GM19397 (cell line): ENCODE results near the gene EFNA2.

Experiments
- ATAC-seq: cut with Tn5 transposase; IDR thresholded peaks from one replicate; pipeline ENCODE4 v1.9.1; 2021; ENCODE audit warnings: mild to moderate bottlenecking, moderate library complexity; ENCODE audit not compliant: unreplicated experiment

Gene EFNA2

GRCh38 chr19:1271528-1272422 is 13.9 kb upstream of the EFNA2 start:
- no peak for ATAC-seq

GRCh38 chr19:1272423-1273262 is 13.0 kb upstream of the EFNA2 start:
- ATAC-seq, result no peak

- ATAC-seq, result no peak
These were observed 12.2 kb upstream of the EFNA2 start for GRCh38 chr19:1273263-1274041.

DNA sequence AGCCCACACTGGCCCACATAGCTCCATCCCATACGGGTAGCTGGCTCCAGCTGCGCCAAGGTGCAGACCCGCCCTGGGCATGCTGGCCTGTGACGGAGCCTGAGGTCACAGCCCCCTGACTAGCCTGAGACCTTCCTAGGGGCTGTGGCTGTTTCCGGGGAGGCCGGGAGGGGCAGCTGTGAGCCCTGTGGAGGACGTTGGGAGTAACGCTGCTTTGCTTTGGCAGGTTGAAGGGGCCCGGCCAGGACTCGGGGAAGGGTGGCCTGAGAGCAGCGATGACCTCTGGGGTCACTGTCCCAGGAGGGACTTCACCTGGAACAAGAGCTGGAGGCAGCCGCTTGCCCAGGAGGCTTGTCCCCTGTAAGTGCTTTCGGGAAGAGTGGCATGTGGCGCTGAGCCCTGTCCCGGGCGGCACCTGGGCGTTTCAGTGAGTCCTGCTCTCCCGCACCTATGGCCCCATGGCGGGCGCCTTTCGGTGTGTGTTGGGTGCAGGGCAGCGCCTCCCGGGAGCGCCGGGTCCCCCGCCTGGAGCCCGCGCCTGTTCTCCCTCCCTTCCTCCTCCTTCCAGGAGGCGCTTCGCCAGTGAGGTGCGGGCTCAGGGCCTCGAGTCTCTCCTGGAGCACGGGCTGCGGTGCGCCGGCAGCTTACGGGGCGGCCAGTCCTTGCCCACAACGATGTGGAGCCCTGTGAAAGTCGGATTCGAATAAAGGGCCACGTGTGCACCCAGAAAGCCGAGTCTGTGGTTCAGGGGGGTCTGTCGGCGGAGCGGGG is 11.4 kb upstream of the EFNA2 start:
- ATAC-seq, result no peak

DNA sequence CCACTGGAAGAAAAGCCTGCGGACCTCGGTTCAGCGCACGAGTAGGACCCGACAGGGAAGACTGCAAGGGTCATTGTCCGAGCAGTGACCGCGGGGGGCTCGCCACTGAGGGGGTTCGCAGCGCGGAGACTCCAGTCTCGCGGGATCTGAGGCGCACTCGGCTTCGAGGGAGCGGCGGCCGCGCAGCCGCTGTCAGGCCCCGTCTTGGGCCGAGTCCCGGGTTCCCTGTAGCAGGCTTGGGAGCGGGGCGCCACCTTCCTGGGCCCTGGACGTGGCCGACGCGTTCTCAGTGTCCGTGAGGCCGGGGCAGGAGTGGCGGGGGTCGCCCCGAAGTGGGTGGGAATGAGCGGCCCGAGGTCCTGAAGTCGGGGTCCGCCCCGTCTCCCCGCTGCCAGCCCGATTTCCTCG is 10.8 kb upstream of the EFNA2 start:
- ATAC-seq, result no peak

DNA sequence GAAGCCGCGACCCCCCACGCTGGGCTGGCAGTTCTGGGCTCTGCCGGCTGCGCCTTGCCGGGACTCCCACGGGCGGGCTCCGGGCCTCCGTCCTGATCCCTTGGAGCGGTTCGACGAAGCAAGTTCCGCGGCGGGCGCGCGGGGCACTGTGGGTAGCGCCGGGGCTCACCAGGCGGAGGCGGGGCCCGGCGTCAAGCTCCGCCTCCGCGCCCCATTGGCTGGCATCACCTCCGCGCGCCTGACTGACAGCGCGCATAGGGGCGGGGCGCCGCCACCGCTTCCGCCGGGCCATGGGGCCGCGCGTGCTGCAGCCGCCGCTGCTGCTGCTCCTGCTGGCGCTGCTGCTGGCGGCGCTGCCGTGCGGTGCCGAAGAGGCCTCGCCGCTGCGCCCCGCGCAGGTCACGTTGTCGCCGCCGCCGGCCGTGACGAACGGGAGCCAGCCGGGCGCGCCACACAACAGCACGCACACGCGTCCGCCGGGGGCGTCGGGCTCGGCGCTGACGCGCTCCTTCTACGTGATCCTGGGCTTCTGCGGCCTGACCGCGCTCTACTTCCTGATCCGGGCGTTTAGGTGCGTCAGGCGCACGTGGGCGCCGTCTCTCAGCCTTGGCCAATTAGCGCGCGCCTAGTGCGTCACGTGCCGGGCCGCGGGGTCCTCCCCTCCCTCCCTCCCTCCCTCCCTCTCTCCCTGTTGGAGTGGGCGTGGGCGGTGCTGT is 10.3 kb upstream of the EFNA2 start, which contains the start of gene FAM174C:
Gene FAM174C, plus strand, starts transcription at position 271 of the 716 bp plus-strand sequence. Its CDS starts 20 bp downstream, at position 291.
- peak; percentile 75 for ATAC-seq

DNA sequence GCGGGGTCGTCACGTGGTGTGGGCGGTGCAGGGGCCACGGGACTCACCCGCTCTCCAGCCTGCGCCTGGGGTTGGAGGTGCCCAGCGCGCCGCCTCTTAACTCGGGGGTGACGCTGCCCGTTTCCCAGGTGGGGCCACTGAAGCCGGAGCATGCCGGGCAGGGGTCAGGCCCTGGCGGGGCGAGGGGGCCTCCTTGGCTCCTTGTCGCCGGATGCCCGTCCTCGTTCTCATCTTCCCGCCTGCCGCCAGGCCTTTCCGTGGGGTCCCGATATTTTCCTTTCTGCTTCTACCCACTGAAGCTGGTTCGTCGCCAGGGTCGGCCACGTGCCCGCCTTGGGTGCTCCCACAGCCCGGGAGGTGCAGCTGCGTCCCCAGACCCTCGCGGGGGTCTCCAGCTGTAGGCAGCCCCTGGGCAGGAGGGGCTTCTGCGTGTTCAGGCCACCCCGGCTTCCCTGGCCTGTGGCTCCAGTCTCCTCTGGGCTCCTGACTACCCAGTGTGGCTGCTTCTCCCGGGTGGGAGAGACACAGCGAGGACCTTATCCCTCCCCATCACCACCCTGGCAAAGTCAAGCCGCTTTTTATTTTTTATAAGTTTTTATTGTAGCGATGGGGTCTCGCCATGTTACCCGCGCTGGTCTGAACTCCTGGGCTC is 9.6 kb upstream of the EFNA2 start:
- no peak for ATAC-seq

- no peak for ATAC-seq
These were observed 9.0 kb upstream of the EFNA2 start for GRCh38 chr19:1276628-1277022.

GRCh38 chr19:1277061-1277460 is 8.6 kb upstream of the EFNA2 start:
- no peak for ATAC-seq

- no peak for ATAC-seq
These were observed 7.6 kb upstream of the EFNA2 start for GRCh38 chr19:1278074-1278473.

DNA sequence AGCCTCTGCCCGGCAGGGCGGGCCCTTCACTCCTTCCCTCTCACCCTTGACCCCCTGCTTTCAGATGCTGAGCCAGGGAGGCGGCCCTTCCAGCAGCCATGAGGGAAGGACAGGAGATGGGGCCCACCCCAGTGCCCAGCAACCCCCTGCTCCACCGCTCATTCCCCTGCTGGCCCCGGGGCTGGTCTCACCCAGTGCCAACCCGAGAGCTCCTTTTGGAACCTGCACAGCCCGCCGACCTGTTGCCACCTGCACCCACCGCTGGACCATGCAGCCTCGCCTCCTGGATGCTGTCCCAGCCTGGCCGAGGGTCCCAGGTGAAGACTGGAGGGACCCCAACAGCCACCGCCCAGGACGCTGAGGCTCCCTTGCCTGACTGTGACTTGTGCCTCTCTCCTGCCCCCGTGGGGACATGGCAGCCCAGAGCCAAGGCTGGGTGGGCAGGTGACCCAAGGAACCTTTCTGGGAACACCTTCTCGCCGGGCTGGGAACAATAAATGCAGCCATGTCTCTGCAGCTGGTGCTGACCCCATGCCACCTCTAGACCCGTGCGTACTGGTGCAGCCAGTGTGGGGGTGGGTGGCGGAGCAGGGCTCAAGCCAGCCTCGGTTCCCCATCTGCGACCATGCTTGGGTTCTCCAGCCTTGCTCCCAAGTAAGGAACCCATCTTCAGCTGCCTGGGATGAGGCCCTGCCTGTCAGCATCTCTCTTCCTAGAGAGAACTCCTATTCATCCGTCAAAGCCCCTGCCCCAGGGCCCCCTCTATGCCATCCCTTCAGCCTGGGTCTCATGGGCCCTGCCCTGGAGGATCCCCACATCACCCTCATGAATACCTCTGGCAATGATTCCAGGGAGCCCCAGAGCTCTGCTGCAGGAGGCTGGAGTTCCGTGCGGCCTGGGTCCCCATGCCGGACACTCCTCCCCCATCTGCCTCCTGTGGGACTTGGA is 6.7 kb upstream of the EFNA2 start:
- ATAC-seq, result no peak

GRCh38 chr19:1279782-1280341 is 5.8 kb upstream of the EFNA2 start:
- no peak for ATAC-seq

DNA sequence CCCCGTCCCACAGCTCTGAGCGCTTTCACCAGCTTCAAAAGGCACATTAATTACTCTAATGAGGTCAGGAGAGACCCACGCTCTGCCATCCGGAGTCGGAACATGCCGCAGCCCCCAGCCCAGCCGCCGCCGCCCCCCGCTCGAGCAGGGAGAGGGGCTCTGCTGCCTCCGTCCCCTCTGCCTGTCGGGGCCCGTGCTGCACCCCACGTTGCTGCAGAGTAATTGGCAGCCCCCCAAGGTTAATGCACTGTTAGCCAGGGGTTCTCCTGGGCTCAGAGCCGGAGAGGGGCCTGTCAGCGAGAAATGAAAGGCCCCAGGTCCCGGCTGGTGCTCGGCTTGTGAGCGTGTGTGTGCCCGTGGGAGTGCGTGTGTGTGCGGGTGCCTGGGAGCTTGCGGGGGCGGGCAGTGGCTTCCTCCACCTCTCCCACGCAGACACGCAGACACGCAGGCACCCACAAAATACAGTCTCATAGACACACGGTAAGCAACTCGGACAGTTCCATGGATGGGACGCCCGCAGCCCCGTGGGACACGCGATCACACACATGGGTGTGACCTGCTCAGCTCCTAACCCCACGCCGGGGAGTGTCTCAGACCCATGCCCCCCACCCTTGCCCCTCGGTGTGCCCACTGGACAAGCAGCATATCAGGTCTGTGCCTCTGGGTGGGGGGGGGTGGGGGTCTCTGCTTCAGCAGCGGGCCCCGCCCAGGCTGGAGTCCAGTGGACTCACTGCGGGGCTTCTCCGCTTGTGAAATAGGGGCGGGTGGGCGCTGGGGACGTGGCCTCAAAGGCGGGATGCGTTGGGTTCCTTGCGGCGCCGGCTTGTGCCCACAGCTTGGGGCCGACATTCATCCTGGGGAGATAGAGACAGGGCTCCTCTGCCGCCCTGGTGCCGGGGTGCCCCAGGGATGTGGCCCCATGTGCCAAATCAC is 4.8 kb upstream of the EFNA2 start:
- no peak for ATAC-seq

GRCh38 chr19:1281569-1282287 is 3.9 kb upstream of the EFNA2 start:
- ATAC-seq, result no peak

GRCh38 chr19:1282588-1283206 is 3.0 kb upstream of the EFNA2 start:
- no peak for ATAC-seq
